ENCODE results near the gene CHCHD10. TPM values are rescaled to one million over a fixed set of nuclear protein-coding genes. Genes with fewer than 3 reads are reported as not detected.

CHCHD10 gene
- total RNA-seq, 1 donor from 2014 or later = 60.9 TPM

- H3K4me3 Mint-ChIP-seq (ENCODE audit: unreplicated experiment) = no peak overlapping the region
- Histone ChIP-seq H2AFZ (ENCODE audit: low read depth, low read length) (no peak overlapping the region), H4K20me1 (ENCODE audit: insufficient read depth, low read length) (peaks cover 73% of the 10 kb centered on the region), H3K36me3 (ENCODE audit: insufficient read depth, low read length) (peaks cover 23% of the 10 kb centered on the region), H3K27me3 (ENCODE audit: insufficient read depth, low read length) (no peaks in the 10 kb centered on the region), H3K4me3 (ENCODE audit: insufficient read depth, low read depth, low read length) (no peak overlapping the region), H3K4me2 (ENCODE audit: low read length) (no peak overlapping the region), H3K9ac (ENCODE audit: low read length) (no peak overlapping the region), H3K4me1 (ENCODE audit: insufficient read depth, low read length) (peaks cover 3% of the 10 kb centered on the region), H3K27ac (ENCODE audit: low read depth, low read length) (no peak overlapping the region), H3K79me2 (ENCODE audit: insufficient read depth, low read length) (peaks cover 63% of the 10 kb centered on the region), H3K9me3 (ENCODE audit: insufficient read depth, low read depth, low read length) (no peaks in the 10 kb centered on the region)
- peaks cover 4% of the 10 kb centered on the region for H3K36me3 Mint-ChIP-seq (ENCODE audit: low read depth, unreplicated experiment)
- peaks cover 9% of the 10 kb centered on the region for H3K4me1 Mint-ChIP-seq (ENCODE audit: low read depth, unreplicated experiment)
- no peaks in the 10 kb centered on the region for H3K9me3 Mint-ChIP-seq (ENCODE audit: unreplicated experiment)
- FAIRE-seq (no peak), DNase-seq (ENCODE audit: low read depth) (no peak)
- TF ChIP-seq CTCF (IDR thresholded peaks at IDR 0.05; ENCODE audit: insufficient read depth, low read depth, low read length) = no peak
- no peak for TF ChIP-seq EZH2 (IDR thresholded peaks at IDR 0.05; ENCODE audit: insufficient read depth, low read length)
- H3K27me3 Mint-ChIP-seq (ENCODE audit: low read depth, unreplicated experiment) = no peaks in the 10 kb centered on the region
- no peak overlapping the region for H3K27ac Mint-ChIP-seq (ENCODE audit: unreplicated experiment)
Observed at GRCh38 chr22:23791738-23792645, 24.2 kb upstream of the CHCHD10 start.

GRCh38 chr22:23790819-23791737 lies 23.3 kb upstream of the CHCHD10 start:
- peaks cover 63% of the 10 kb centered on the region for H3K79me2 ChIP-seq (ENCODE audit: insufficient read depth, low read length)
- H3K27me3 ChIP-seq (ENCODE audit: insufficient read depth, low read length) = no peaks in the 10 kb centered on the region
- peaks cover 18% of the 10 kb centered on the region for H3K36me3 ChIP-seq (ENCODE audit: insufficient read depth, low read length)
- FAIRE-seq (no peak), DNase-seq (ENCODE audit: low read depth) (peak; percentile 33)
- TF ChIP-seq EZH2 (IDR thresholded peaks at IDR 0.05; ENCODE audit: insufficient read depth, low read length) = no peak
- no peak for TF ChIP-seq CTCF (IDR thresholded peaks at IDR 0.05; ENCODE audit: insufficient read depth, low read depth, low read length)
- Mint-ChIP-seq H3K27ac (ENCODE audit: unreplicated experiment) (no peak overlapping the region), H3K27me3 (ENCODE audit: low read depth, unreplicated experiment) (no peaks in the 10 kb centered on the region), H3K36me3 (ENCODE audit: low read depth, unreplicated experiment) (no peaks in the 10 kb centered on the region), H3K4me3 (ENCODE audit: unreplicated experiment) (no peak overlapping the region), H3K9me3 (ENCODE audit: unreplicated experiment) (no peaks in the 10 kb centered on the region), H3K4me1 (ENCODE audit: low read depth, unreplicated experiment) (peaks cover 15% of the 10 kb centered on the region)
- H3K9ac ChIP-seq (ENCODE audit: low read length) = no peak overlapping the region
- H2AFZ ChIP-seq (ENCODE audit: low read depth, low read length) = no peak overlapping the region
- H3K4me2 ChIP-seq (ENCODE audit: low read length) = no peak overlapping the region
- H3K4me1 ChIP-seq (ENCODE audit: insufficient read depth, low read length) = peaks cover 9% of the 10 kb centered on the region
- no peak overlapping the region for H3K4me3 ChIP-seq (ENCODE audit: insufficient read depth, low read depth, low read length)
- no peak overlapping the region for H3K27ac ChIP-seq (ENCODE audit: low read depth, low read length)
- peaks cover 66% of the 10 kb centered on the region for H4K20me1 ChIP-seq (ENCODE audit: insufficient read depth, low read length)
- no peaks in the 10 kb centered on the region for H3K9me3 ChIP-seq (ENCODE audit: insufficient read depth, low read depth, low read length)
